Activated gamma-delta T cell (primary cell): ENCODE results near the gene LAMTOR3.
"Not testable (repeated sequence)": the region's sequence is repeated elsewhere in the genome, so short reads cannot be mapped to it uniquely, and the experiment has no call there.

Source experiments
- DNase-seq: peaks from one replicate; lab custom pipeline; 2025; lab: John Stamatoyannopoulos, UW

Gene LAMTOR3

GRCh38 chr4:99830051-99830450, 64.2 kb downstream of the LAMTOR3 start:
- DNase-seq: not testable (repeated sequence)

DNA sequence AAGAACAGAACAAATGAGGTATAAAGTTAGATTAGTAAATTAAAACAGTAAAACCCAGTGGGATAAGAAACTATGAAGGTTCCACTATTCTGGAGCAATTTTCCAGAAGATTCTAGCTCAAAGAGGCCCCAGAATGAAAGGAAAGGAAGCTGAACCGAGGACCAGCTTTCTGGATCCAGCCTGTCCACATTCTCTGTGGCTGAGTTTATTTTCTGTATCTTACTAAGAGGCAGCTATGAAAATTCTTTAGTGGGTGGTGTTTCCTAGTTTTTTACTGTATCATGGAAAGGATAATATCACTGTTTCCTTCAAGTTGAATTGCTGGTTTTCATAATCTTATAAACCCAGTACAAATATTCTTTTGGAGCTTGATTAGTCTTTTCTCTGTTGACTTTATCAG, 65.8 kb downstream of the LAMTOR3 start:
- DNase-seq: no peak
